GM20431 (cell line): ENCODE data around the gene IRX2.

Experiments used
- in situ Hi-C: fragments of 300-500 bp; cut with MseI, MboI; formaldehyde crosslinking; loops from one replicate; pipeline ENCODE4 v1.15.0; 2020; ENCODE audit warnings: low sequenced_read_pairs; ENCODE audit not compliant: unreplicated experiment

Gene IRX2

GRCh38 chr5:2756211-2757152 lies 5.0 kb upstream of the IRX2 start:
- in situ Hi-C loops = no loop called here

GRCh38 chr5:2755681-2756171 lies 4.2 kb upstream of the IRX2 start:
- in situ Hi-C loops = no loop called here

- in situ Hi-C loops = no loop called here
These were observed 3.7 kb upstream of the IRX2 start for GRCh38 chr5:2755076-2755680.

DNA sequence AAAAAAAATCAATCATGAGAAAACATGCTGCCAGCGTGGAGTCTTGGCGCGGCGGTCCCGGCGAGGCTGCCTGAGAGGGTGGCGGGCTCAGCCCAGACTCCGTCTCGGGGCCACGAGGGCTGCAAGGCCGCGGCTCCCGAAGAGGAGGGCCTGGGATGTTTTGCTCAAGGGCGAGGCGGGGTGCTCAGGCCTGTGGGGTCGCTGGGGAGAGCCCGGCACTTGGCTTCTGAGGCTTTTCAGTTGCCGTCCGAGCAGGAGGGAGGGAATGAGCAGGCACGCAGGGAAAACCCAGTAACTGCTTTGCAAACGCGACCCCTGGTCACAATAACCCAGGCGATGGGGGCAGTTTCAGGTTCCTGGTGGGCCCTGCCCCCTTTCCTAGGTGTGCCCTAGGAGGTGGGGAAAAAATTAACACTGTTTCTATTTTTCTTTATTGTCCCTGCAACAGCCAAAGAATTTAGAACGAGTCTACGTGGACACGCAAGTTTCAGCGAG lies 3.2 kb upstream of the IRX2 start:
- in situ Hi-C loops = no loop called here

DNA sequence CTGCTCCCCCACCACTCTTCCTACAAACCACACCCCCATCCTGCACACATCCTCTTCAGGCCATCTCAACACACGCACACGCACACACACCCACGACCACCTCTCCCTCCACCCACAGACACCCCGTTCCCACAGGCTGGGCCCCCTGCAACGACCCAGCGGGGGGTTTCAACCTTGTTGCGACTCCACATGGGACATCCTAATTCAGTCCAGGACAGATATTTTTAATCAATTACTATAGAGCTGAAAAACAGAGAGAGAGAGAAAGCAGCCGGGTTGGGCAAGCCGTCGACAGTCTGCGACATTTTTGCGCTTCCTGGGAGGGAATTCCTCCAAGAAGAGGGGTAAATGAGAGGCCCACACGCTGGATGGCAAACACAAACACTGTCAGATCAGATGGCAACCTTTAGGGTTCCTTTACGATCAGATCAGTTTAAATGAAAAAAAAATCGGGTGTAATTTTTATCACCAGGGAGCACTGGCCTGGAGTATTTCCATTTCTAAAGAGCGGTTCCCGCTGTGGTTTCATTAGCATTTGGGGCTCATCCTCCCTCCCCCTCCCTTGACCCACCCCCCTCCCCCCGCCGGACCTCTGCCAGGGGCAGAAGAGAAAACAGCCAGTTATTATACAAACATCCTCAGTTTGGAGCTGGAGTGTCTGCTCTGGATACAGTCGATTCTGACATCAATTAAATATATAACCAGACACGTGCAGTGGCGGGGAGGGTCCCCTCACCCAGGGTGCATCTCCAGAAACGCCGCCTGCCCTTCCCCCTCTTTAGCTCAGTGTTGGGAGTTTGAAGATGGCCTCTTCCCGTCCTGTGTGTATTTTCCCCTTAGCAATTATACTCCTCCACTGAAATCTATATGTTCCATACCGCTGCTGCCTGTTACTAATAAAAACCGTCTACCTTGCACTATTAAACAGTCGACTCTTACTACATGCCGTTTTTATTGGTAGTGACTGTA lies 2.3 kb upstream of the IRX2 start:
- in situ Hi-C loops = no loop called here

DNA sequence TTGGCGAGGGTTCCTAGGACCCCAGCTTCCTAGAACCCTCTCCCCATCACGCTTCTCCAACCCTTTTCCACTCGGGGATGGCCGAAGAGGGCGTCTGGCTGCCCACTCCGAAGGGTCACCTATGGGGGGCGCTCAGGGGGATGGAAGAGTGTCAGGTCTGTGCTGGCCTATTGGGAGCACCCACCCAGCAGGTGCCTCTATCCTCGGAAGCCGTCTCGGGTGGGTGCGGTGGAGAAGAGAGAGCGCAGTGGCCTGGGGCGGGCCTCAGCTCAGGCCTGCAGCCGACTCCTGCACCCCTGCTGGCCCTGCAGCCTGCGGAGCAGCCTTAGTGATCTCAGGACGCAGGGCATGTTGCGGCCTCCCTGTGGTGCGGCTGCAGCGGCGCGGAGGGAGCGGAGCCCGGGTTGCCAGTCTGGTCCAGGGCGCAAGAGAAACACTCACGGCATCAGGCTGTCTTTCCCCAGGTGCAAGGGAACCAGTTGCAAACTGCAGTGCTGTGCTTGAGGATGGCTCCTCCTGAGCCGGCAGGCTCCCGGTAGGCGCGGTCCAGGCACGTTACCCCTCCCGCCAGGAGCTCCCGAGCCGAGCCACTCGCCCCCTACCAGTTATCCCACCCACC lies 1.5 kb upstream of the IRX2 start:
- in situ Hi-C loops = no loop called here

DNA sequence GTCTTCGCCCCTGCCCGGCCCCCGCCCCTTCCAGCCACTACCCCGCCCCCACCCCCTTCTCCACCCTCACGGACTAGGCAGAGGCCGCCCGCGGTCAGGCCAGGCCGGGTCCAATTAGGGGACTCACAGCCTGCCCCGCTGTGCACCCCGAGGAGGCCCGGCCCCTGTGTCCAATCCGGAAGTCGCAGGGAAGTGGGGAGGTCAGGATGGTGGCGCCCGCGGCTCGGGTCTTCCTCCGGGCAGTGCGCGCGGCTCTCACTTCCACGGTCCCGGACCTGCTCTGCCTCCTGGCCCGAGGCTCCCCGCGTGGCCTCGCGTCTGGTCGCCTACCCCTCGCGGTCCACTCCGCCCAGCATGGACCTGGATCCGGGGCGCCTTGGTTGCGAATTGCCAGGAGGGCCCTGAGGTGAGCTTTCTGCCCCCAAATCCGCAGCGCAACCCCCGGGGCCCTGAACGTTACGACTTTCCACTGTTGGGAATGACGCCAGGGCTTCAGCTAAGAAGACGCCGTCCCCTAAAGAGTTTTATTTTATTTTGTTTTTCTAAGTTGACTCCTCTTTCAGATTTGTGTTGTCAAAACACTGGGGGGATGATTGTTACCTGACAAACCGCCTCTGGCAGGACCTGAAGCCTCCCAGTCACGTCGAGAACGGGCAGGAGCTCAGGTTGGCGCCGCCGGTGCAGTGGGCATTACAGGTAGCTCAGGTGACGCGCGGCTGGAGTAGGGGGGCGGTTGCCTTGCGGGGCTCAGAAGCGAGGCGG lies 763 bp upstream of the IRX2 start:
- in situ Hi-C loops = no loop called here

- in situ Hi-C loops = no loop called here
These were observed 566 bp downstream of the IRX2 start for GRCh38 chr5:2750758-2751464.

DNA sequence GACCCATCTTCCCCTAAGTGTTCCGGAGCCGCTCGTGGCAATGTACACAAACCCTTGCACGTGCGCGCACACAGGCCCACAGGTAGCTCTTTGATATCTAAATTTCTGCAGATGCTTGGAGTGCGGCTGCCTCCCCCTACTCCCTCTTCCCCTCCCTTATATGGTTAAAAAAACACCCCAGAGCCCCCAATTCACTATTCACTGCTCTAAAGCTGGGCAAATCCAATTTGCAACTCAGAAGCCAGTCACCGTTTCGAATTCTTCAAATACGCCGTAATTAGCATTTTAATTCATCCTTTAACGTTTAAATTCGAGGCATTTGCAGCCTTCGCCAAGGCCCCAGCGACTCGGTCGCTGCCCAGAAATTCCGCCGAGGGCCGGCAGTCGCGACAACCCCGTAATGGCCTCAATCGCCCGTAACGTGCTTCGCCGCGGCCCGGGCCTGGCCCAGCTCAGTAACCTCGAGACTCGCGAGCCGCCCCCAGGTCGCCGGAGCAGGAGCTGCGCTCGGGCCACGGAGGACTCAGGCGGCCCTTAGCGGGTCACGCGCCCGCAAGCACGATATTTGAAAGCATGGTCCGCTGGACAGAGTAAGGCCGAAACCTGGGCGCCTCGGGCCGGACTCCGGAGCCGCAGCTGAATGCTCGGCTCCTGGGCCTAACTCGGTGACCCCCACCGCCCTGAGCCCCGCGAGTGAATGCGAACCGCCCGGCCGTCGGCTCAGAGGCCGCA lies 1.3 kb downstream of the IRX2 start:
- in situ Hi-C loops = no loop called here

DNA sequence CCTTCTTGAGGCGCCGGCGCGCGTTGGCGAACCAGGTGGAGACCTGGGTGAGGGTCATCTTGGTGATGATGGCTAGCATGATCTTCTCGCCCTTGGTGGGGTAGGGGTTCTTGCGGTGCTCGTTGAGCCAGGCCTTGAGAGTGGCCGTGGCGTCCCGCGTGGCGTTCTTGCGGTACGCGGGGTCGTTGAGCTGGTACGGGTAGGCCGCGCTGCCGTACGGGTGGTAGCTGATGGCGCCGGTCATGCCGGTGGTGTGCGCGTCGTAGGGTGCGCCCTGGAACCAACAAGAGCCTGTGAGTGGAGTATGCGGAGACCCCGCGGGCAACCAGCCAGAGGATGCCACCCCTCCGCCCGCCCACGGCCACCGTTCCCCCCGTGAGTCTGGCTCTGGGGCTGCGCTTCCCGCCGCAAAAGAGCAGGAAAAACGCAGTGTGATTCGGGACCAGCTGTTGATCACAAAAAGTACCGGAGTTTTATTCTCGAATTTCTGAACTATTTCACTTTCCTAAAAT lies 1.9 kb downstream of the IRX2 start:
- in situ Hi-C loops = no loop called here

DNA sequence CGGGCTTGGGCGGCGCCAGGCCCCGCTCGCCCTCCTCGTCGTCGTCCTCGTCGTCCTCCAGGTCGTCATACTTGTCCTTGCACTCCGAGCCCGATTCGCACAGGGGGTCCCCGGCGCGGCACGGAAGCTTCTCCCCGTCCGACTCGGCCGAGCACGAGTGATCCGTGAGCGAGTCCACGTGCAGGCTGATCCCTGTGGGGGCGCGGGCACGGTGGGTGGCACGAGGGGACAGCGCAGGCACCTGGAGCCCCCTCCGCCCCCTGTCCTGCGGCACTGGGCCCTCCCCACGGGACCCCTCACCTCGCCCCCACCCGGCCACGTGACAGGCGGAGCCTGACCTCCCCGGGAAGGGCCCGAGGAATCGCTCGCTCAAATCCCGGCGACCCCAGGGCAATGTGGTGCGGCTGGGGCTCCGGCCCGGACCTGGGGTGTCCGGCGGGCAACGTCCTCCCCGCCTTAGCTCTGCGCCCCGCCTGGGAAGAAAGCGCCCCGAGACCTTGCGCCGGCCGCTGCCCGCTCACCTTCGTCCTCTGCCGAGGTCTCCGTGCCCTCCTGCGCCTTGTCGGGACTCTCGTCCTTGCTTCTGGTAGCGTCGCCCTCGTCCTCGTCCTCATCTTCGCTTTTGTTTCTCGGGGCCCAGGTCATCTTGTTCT lies 2.5 kb downstream of the IRX2 start:
- in situ Hi-C loops = no loop called here

DNA sequence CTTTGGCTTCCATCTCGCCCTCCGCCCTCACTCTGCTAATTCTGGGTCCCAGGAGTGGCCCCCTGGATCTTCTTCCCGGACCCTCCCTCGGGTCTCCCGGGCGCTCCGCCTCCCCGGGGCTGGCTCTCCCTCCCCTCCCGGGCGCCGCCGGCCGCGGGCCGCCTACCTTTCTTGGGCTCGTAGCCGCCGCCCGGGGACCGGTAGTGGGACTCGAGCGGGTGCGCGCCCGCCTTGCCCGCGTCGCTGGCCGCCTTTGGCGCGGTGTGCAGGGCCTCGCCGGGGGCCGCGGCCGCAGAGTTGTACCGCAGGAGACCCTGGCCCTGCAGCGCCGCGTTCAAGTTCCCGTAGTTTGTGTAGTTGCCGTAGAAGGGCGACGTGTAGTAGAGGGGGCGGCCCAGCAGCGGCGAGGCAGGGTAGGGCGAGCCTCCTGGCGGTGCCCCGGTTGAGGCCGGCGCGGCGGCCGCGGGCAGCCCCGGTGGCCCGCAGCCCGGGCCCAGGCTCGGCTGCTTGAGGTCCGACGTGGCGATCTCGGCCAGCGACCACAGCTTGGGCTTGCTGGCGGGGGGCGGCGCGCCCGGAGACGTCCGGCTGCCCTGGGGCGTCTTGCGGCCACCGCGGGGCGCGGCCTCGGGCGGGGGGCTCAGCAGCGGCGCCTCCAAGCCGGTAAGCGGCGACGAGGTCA lies 3.2 kb downstream of the IRX2 start:
- in situ Hi-C loops = no loop called here

GRCh38 chr5:2747363-2748162 lies 3.9 kb downstream of the IRX2 start:
- in situ Hi-C loops = no loop called here

DNA sequence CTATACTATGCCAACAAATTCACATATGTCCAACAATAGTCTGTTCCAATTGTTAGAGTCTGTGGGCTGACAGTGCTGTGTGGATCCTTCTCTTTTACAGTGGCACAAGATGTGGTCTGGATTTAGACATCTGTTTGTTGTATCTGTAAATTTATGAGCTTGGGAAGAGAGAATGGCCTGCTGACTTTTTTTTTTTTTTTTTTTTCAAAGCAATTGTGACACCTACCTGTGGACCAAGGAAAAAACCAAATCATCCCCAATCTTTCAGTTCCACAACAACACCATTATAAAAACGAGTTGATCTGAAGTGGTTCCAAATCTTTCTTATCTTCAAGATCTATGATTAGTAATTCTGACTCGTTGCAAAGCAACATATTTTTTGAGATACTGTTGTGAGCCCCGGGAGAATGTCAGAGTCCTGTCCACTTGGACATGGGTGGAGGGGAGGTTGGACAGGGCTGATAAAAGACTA lies 4.9 kb downstream of the IRX2 start:
- in situ Hi-C loops = no loop called here

DNA sequence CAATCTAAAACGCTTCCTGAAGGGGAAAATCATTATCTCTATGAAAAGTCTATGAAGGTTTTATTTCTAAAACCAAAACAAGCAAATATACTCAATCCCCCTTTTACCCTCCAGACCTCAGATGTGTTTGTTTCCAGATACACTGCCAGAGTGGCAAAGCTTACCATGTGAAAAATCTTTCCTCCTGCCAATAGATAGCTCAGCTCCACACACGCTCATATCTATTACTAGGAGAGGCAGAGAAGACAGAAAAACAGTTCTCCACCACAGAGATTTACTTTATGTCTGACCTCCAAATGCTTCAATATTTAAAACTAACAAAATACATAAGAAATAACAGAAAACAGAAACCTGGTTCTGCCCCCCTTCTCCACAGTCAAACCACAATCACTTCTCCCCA lies 7.0 kb downstream of the IRX2 start:
- in situ Hi-C loops = no loop called here
